Activated T-cell treated with anti-CD3 and anti-CD28 coated beads, Interleukin-2, amount 50 U/mL, for 72 hours (primary cell): ENCODE data around the gene PDCD1. TPM values are rescaled to one million over a fixed set of nuclear protein-coding genes. Genes with fewer than 3 reads are reported as not detected.
"Not testable (repeated sequence)": the region's sequence is repeated elsewhere in the genome, so short reads cannot be mapped to it uniquely, and the experiment has no call there.

Experiments
- ATAC-seq, 2 donors: fragments of 150-1000 bp; cut with Tn5 transposase; replicated peaks in 1 of 2; 2 replicates each; pipeline ENCODE4 v1.10.0; 2021; ENCODE audit warnings: moderate library complexity in 2 of 2, mild to moderate bottlenecking in 1 of 2
- DNase-seq, 2 donors: peaks; one replicate each; pipeline ENCODE4 v3.0.0; 2021 to 2022; ENCODE audit warnings: mixed read lengths in 1 of 2
- H3K27ac Mint-ChIP-seq: one replicate; pipeline ENCODE4 v1.8.0; 2022; ENCODE audit warnings: mild to moderate bottlenecking, moderate library complexity, mixed read lengths
- H3K27me3 Mint-ChIP-seq: one replicate; pipeline ENCODE4 v1.8.0; 2022; ENCODE audit warnings: low read depth, mixed read lengths
- H3K36me3 Mint-ChIP-seq, 2 donors: one replicate each; pipeline ENCODE4 v1.8.0; 2022; ENCODE audit warnings: mixed read lengths in 2 of 2, mild to moderate bottlenecking in 1 of 2; ENCODE audit not compliant: insufficient read depth in 2 of 2
- H3K4me1 Mint-ChIP-seq: one replicate; pipeline ENCODE4 v1.8.0; 2022; ENCODE audit warnings: low read depth, mixed read lengths
- H3K4me3 Mint-ChIP-seq, 2 donors: one replicate each; pipeline ENCODE4 v1.8.0; 2022; ENCODE audit warnings: mild to moderate bottlenecking in 2 of 2, mixed read lengths in 2 of 2, moderate library complexity in 2 of 2
- H3K9me3 Mint-ChIP-seq, 2 donors: one replicate each; pipeline ENCODE4 v1.8.0; 2022; ENCODE audit warnings: mixed read lengths in 2 of 2
- total RNA-seq, 2 donors: library from RNA; stranded (reverse); gene quantifications; one replicate each; pipeline ENCODE4 v1.2.3, GENCODE V29; 2022

The PDCD1 gene
- total RNA-seq, 2 donors from 2014 or later, result 15.7 to 23.0 TPM

DNA sequence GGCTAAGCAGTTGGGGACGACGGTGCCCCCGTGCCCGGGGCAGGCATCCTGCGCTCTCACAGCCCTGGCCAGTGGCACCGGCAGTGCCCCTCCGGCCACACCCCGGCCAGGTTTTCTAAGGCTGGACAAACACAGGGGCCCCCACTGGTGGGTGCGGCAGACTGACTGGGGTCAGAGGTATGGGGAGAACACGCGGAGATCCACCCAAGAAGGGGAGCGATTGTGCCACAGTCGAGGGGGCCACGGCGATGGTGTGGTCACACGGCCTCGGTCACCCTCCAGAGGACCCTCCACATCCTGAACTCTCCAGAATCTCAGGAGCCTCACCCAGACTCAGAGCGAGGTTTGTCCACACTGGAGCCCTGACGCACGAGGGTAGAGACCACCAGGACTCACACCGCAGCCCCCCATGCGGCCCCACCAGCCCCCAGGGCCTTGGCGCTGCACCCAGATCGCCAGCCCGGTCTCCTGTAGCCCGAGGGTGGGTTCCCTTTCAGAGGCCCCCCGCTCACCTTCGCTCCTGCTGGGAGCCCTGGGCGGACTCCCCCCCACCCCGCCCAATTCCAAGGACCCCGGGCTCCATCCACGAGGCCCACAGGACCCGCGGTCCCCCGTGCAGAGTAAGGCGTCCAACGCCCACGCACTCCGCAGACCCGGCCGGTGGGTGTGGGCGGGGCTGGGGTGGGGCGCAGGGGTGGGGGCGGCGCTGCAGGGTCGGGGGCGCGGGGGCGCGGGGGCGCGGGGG is 15.2 kb downstream of the PDCD1 start:
- no peak for DNase-seq
- Mint-ChIP-seq H3K9me3 (no peaks in the 10 kb centered on the region), H3K4me1 (peaks cover 36% of the 10 kb centered on the region), H3K27me3 (peaks cover 9% of the 10 kb centered on the region), H3K27ac (peak overlapping the region; percentile 47), H3K36me3 (peaks cover 2 to 8% of the 10 kb centered on the region in 2 donors), H3K4me3 (peak overlapping the region; percentile 70 to 82)
- no peak for ATAC-seq

GRCh38 chr2:241842620-241843211 is 16.0 kb downstream of the PDCD1 start:
- Mint-ChIP-seq H3K9me3 (no peaks in the 10 kb centered on the region), H3K4me3 (peak overlapping the region; percentile 70 to 82), H3K27ac (peak overlapping the region; percentile 47), H3K4me1 (peaks cover 36% of the 10 kb centered on the region), H3K27me3 (peaks cover 17% of the 10 kb centered on the region), H3K36me3 (peaks cover 2 to 8% of the 10 kb centered on the region in 2 donors)
- peak; percentile 66 to 68 for DNase-seq
- peak; percentile 30 to 45 for ATAC-seq

DNA sequence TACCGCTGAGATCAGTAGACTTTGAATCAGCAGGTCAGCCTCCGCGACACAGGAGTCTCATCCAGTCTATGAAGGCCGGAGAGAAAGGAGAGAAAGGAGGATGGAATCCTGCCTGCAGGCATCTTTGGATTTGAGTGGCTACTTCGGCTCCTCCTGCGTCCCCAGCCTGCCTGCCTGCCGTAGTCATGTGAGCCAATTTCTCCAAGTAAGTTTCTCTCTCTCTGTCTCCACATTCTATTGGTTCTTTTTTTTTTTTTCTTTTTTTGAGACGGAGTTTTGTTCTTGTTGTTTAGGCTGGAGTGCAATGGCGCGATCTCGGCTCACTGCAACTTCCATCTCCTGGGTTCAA is 16.7 kb downstream of the PDCD1 start:
- DNase-seq (no peak), ATAC-seq (no peak)
- H3K4me3 Mint-ChIP-seq, result no peak overlapping the region
- H3K36me3 Mint-ChIP-seq, result peaks cover 2 to 8% of the 10 kb centered on the region in 2 donors
- no peaks in the 10 kb centered on the region for H3K9me3 Mint-ChIP-seq
- peaks cover 40% of the 10 kb centered on the region for H3K4me1 Mint-ChIP-seq
- peaks cover 23% of the 10 kb centered on the region for H3K27me3 Mint-ChIP-seq
- no peak overlapping the region for H3K27ac Mint-ChIP-seq

DNA sequence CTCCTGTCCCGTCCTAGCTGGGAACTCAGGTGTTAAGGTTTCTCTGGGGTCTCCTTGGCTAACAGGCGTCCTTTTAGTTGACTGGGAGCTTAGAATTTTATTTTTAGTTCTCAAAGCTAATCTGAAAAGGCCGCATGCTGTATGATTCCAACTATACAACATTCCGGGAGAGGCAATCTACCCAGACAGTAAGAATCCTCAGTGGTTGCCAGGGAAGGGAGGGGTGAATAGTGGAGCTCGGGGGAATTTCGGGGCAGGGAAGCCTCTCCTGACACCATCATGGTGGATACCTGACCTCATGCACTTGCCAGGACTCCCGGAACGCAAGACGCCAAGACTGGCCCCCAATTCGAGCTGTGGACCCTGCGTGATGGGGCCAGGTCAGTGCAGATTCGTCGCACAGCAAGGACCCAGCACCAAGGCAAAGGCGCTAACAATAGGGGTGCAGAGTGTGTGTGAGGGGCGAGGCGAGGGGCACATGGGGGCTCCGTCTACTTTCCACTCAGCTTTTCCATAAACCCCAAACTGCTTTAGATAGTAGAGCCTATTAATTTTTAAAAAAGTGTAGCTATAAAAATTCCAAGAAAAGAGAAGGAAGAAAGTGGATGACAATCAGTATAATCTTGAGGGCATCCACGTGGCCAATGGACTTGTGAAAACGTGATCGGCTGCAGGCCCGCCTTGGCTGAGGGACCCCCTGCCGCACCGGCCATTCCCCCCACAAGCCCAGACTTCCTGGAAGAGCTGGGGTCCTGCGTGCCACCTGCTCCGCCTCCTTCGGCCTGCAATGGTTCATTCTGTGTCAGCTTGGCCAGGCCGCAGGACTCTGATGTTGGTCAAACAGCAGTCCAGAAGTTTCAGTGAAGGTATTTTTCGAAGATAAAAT is 17.3 kb downstream of the PDCD1 start:
- Mint-ChIP-seq H3K4me3 (no peak overlapping the region), H3K36me3 (peaks cover 0 to 6% of the 10 kb centered on the region in 2 donors), H3K4me1 (peaks cover 41% of the 10 kb centered on the region), H3K27me3 (peaks cover 23% of the 10 kb centered on the region), H3K27ac (no peak overlapping the region), H3K9me3 (no peaks in the 10 kb centered on the region)
- no peak for ATAC-seq
- no peak for DNase-seq

- Mint-ChIP-seq H3K4me3 (no peak overlapping the region), H3K9me3 (no peaks in the 10 kb centered on the region), H3K4me1 (peaks cover 17% of the 10 kb centered on the region), H3K36me3 (no peaks in the 10 kb centered on the region), H3K27me3 (peaks cover 36% of the 10 kb centered on the region), H3K27ac (peak overlapping the region; percentile 11)
- no peak for DNase-seq
- ATAC-seq, result no peak
Observed at GRCh38 chr2:241837197-241837965, 21.3 kb downstream of the PDCD1 start.

DNA sequence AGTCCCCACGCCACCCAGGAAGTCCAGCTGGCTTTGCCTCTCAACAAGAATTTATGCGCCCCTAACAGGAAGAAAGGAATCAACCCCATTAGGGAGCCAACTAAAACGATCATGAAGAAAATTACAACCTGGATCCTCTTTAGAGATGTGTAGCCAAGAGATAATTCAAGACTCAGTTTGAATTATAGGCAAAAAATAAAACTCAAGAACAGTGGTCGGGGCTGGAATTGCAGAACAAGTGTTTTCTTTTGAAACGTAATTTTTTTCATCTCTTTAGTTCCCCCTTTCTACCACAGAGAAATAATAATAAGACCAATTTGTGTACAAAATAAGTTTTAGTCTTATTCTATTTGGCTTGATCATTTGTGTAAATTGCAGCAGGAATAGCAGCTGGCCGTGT is 22.4 kb downstream of the PDCD1 start:
- Mint-ChIP-seq H3K27ac (no peak overlapping the region), H3K9me3 (no peaks in the 10 kb centered on the region), H3K36me3 (no peaks in the 10 kb centered on the region), H3K4me3 (no peak overlapping the region), H3K27me3 (peaks cover 36% of the 10 kb centered on the region), H3K4me1 (peaks cover 16% of the 10 kb centered on the region)
- no peak for ATAC-seq
- no peak for DNase-seq

DNA sequence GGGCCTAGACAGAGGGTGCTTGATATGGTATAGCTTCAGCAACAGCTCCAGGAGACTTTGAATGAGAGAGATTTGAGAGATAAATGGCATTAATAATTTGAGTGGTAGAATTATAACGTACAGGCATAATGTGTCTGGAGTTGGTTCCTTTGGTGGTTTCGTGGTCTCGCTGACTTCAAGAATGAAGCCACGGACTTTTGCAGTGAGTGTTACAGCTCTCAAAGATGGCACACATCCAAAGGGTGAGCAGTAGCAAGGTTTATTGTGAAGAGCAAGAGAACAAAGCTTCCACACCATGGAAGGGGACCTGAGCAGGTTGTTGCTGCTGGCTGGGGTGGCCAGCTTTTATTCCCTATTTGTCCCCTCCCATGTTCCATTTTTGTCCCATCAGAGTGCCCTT is 23.1 kb downstream of the PDCD1 start:
- Mint-ChIP-seq H3K36me3 (no peaks in the 10 kb centered on the region), H3K9me3 (no peaks in the 10 kb centered on the region), H3K4me3 (no peak overlapping the region), H3K4me1 (peaks cover 16% of the 10 kb centered on the region), H3K27me3 (peaks cover 39% of the 10 kb centered on the region), H3K27ac (no peak overlapping the region)
- DNase-seq (no peak), ATAC-seq (peak in 1 of 2 donors; percentile 29)

- peaks cover 16% of the 10 kb centered on the region for H3K4me1 Mint-ChIP-seq
- no peaks in the 10 kb centered on the region for H3K9me3 Mint-ChIP-seq
- ATAC-seq (no peak), DNase-seq (no peak)
- H3K4me3 Mint-ChIP-seq, result no peak overlapping the region
- H3K27me3 Mint-ChIP-seq, result peaks cover 44% of the 10 kb centered on the region
- H3K36me3 Mint-ChIP-seq, result no peaks in the 10 kb centered on the region
- no peak overlapping the region for H3K27ac Mint-ChIP-seq
Observed at GRCh38 chr2:241834527-241835210, 24.0 kb downstream of the PDCD1 start.

DNA sequence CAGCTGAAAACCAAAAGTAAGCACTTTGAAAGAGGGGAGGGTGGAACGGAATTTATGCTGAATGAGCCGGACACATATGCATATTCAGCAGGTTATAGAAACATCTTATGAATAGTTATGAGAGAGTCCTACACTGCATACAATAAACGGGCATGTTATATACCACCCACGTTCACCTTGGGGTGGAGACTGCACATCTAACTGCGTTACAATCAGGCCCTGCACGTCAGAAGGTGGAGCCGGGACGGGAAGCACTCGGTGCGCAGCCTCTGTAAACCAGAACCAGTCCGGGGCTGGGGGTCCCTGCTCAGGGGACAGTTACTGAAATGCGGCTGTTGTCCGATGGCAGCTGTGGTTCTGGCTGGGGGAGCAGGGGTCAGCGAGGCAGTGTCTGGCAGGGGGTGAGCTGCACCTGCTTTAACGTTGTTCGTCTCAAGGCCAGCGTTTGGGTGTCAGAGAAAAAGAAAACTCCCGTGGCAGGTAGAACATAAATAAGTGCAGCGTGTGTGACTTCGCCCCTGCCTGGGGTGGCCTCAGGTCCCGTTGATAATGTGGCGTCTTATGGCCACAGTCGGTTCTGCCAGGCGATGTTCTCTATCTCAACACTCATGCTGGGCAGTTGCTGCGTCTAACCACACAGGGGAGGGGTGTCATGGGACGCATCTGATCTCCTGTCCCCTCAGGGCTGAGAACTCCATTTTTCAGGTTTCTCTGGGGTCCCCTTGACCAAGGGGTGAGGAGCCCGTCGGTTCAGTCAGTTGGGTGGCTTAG is 24.8 kb downstream of the PDCD1 start:
- ATAC-seq, H3K27ac Mint-ChIP-seq, DNase-seq, H3K4me3 Mint-ChIP-seq, H3K9me3 Mint-ChIP-seq, H3K36me3 Mint-ChIP-seq: not testable (repeated sequence)
- Mint-ChIP-seq H3K27me3 (peaks cover 40% of the 10 kb centered on the region), H3K4me1 (peaks cover 16% of the 10 kb centered on the region)

DNA sequence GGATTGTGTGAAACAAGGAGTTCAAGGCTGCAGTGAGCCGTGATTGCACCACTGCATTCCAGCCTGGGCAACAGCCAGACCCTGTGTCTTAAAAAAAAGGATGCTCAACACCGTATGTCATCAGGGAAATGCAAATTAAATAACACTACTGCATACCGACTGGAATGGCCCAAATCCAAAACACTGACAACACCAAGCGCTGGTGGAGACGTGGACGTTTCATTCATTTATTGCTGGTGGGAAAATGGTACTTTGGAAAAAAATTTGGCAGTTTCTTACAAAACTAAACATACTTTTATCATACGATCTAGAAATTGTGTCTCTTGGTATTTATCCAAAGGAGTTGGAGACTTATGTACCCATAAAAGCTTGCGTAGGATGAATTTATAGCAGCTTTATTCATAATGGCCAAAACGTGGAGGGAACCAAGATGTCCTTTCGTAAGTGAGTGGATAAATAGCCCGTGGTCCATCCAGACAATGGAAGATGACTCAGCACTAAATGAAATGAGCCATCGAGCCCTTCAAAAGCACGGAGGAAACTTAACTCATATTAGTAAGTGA is 25.5 kb downstream of the PDCD1 start:
- H3K4me1 Mint-ChIP-seq, result peaks cover 16% of the 10 kb centered on the region
- no peak overlapping the region for H3K4me3 Mint-ChIP-seq
- ATAC-seq (no peak), DNase-seq (no peak)
- no peaks in the 10 kb centered on the region for H3K36me3 Mint-ChIP-seq
- H3K9me3 Mint-ChIP-seq, result peaks cover 0 to 1% of the 10 kb centered on the region in 2 donors
- H3K27me3 Mint-ChIP-seq, result peaks cover 32% of the 10 kb centered on the region
- no peak overlapping the region for H3K27ac Mint-ChIP-seq

DNA sequence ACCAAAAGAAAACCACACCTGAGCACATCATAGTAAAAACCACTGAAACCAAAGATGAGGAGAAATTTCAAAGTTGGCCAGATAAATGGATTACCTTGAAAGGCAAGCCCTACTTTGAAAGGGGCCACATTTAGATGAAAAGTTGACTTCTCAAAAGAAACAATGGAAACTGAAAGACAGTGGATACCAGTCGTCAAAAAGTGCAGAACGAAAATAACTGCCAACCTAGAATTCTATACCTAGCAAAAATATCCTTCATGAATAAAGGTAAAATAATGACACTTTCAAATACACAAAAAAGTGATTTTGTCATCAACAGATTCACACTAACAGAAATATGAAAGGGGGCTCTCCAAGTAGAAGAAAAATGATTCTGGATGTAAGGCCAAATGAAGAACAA is 31.3 kb downstream of the PDCD1 start:
- Mint-ChIP-seq H3K4me3 (no peak overlapping the region), H3K36me3 (peaks cover 17 to 20% of the 10 kb centered on the region in 2 donors)
- ATAC-seq, result no peak

More for the DNA sequence above, 31.3 kb downstream of the PDCD1 start:
- Mint-ChIP-seq H3K27ac (no peak overlapping the region), H3K27me3 (peaks cover 36% of the 10 kb centered on the region), H3K9me3 (peaks cover 16 to 28% of the 10 kb centered on the region in 2 donors), H3K4me1 (peaks cover 8% of the 10 kb centered on the region)
- no peak for DNase-seq
